IMR-90 (cell line): Measurements from ENCODE around the gene PDE4B. TPM values are rescaled to one million over a fixed set of nuclear protein-coding genes. Genes with fewer than 3 reads are reported as not detected.

Experiments
- ATAC-seq: fragments of 200-7000 bp; cut with Tn5 transposase; 2 replicates; pipeline ENCODE4 v1.9.1; 2020; ENCODE audit warnings: low read depth, mild to moderate bottlenecking, moderate library complexity
- BruUV-seq: library from RNA; stranded (reverse); fragments of 400-500 nt; replicated peaks from 2 replicates; lab custom pipeline; 2021; lab: Mats Ljungman, UMichigan
- CTCF ChIA-PET: fragments of 300-600 bp; formaldehyde crosslinking; extraction: SDS; loops from one replicate; lab custom pipeline; 2021; ENCODE audit warnings: antibody characterized with exemption; lab: Yijun Ruan, JAX
- POLR2A ChIA-PET: fragments of 300-600 bp; sonication (Branson Sonifier 250); formaldehyde crosslinking; loops from one replicate; lab custom pipeline; 2022; ENCODE audit warnings: antibody characterized with exemption; ENCODE audit not compliant: unreplicated experiment; lab: Charles Lee
- DNase-seq: peaks from one replicate; pipeline ENCODE4 v3.0.0; 2013
- H2AFZ ChIP-seq: replicated peaks from 2 replicates; pipeline ENCODE3; 2013; ENCODE audit warnings: low read length, mild to moderate bottlenecking; ENCODE audit not compliant: poor library complexity
- H2AK5ac ChIP-seq: 2 replicates; pipeline ENCODE4 v1.6.1; 2013; ENCODE audit warnings: low read depth, low read length, inconsistent platforms
- H2AK9ac ChIP-seq: replicated peaks from 2 replicates; pipeline ENCODE3; 2013; ENCODE audit warnings: mild to moderate bottlenecking, low read depth, low read length, moderate library complexity; ENCODE audit not compliant: poor library complexity
- H2BK120ac ChIP-seq: 2 replicates; pipeline ENCODE4 v1.6.1; 2013; ENCODE audit warnings: low read depth, low read length, inconsistent platforms
- H2BK15ac ChIP-seq: 3 replicates; pipeline ENCODE4 v1.6.1; 2013; ENCODE audit warnings: low read depth, low read length, inconsistent platforms
- H2BK20ac ChIP-seq: 2 replicates; pipeline ENCODE4 v1.6.1; 2013; ENCODE audit warnings: low read depth, mild to moderate bottlenecking, inconsistent platforms, low read length, moderate library complexity
- H2BK5ac ChIP-seq: 2 replicates; pipeline ENCODE4 v1.6.1; 2013; ENCODE audit warnings: mild to moderate bottlenecking, low read depth, low read length, inconsistent platforms; ENCODE audit not compliant: poor library complexity, severe bottlenecking
- H3K14ac ChIP-seq: replicated peaks from 2 replicates; pipeline ENCODE4 v1.6.1; 2013; ENCODE audit warnings: low read depth, low read length, inconsistent platforms
- H3K18ac ChIP-seq: 2 replicates; pipeline ENCODE4 v1.6.1; 2013; ENCODE audit warnings: low read depth, low read length, control low read depth
- H3K23ac ChIP-seq: 2 replicates; pipeline ENCODE4 v1.6.1; 2013; ENCODE audit warnings: low read depth, low read length, inconsistent platforms
- H3K27ac ChIP-seq: 2 replicates; pipeline ENCODE4 v1.5.1; 2013; ENCODE audit warnings: mild to moderate bottlenecking, control low read depth, low read length; ENCODE audit not compliant: insufficient read depth
- H3K27me3 ChIP-seq: 2 replicates; pipeline ENCODE4 v1.6.1; 2013; ENCODE audit warnings: low read length; ENCODE audit not compliant: control insufficient read depth, insufficient read depth
- H3K36me3 ChIP-seq: 2 replicates; pipeline ENCODE4 v1.6.1; 2013; ENCODE audit warnings: low read length, mixed read lengths; ENCODE audit not compliant: control insufficient read depth, insufficient read depth
- H3K4ac ChIP-seq: 2 replicates; pipeline ENCODE4 v1.6.1; 2013; ENCODE audit warnings: low read depth, low read length, inconsistent platforms
- H3K4me1 ChIP-seq: 2 replicates; pipeline ENCODE4 v1.6.1; 2013; ENCODE audit warnings: low read length, mixed read lengths; ENCODE audit not compliant: control insufficient read depth, insufficient read depth
- H3K4me2 ChIP-seq: 2 replicates; pipeline ENCODE4 v1.6.1; 2013; ENCODE audit warnings: low read depth, mild to moderate bottlenecking, control low read depth, low read length, moderate library complexity
- H3K4me3 ChIP-seq: 2 replicates; pipeline ENCODE4 v1.5.1; 2013; ENCODE audit warnings: low read depth, mild to moderate bottlenecking, control low read depth, low read length, moderate library complexity; ENCODE audit not compliant: insufficient read depth
- H3K56ac ChIP-seq: 2 replicates; pipeline ENCODE4 v1.6.1; 2013; ENCODE audit warnings: low read length, inconsistent platforms; ENCODE audit not compliant: insufficient read depth; ENCODE audit errors: extremely low read depth
- H3K79me1 ChIP-seq, 2 experiments: 2 replicates each; pipeline ENCODE4 v1.6.1; 2013; ENCODE audit warnings: low read length in 2 of 2, inconsistent platforms in 1 of 2, low read depth in 1 of 2
- H3K9ac ChIP-seq: 2 replicates; pipeline ENCODE4 v1.6.1; 2013; ENCODE audit warnings: low read depth, low read length, control low read depth
- H3K9me1 ChIP-seq: 2 replicates; pipeline ENCODE4 v1.6.1; 2013; ENCODE audit warnings: low read length, inconsistent platforms; ENCODE audit not compliant: insufficient read depth
- H3K9me3 ChIP-seq: 2 replicates; pipeline ENCODE4 v1.6.1; 2013; ENCODE audit warnings: low read length; ENCODE audit not compliant: control insufficient read depth, insufficient read depth
- H4K20me1 ChIP-seq: 2 replicates; pipeline ENCODE4 v1.6.1; 2013; ENCODE audit warnings: low read length, inconsistent platforms; ENCODE audit not compliant: insufficient read depth
- H4K5ac ChIP-seq: 2 replicates; pipeline ENCODE4 v1.6.1; 2013; ENCODE audit warnings: mild to moderate bottlenecking, low read depth, low read length, control low read depth
- H4K8ac ChIP-seq, 2 experiments: 2 replicates each; pipeline ENCODE4 v1.6.1; 2013; ENCODE audit warnings: low read depth in 2 of 2, low read length in 2 of 2, control low read depth in 1 of 2, inconsistent platforms in 1 of 2
- H4K91ac ChIP-seq: 2 replicates; pipeline ENCODE4 v1.6.1; 2013; ENCODE audit warnings: low read depth, low read length, inconsistent platforms; ENCODE audit not compliant: insufficient read depth
- BHLHE40 ChIP-seq: fragments of 150-350 bp; IDR thresholded peaks from 2 replicates; pipeline ENCODE4 v1.6.1; 2016; ENCODE audit warnings: mild to moderate bottlenecking, low read depth, low read length
- CEBPB ChIP-seq: IDR thresholded peaks from 2 replicates; pipeline ENCODE4 v1.6.1; 2012; ENCODE audit warnings: low read depth, low read length, improper control_type of control experiment
- CHD1 ChIP-seq: IDR thresholded peaks from 2 replicates; pipeline ENCODE4 v1.6.1; 2012; ENCODE audit warnings: low read depth, low read length, improper control_type of control experiment
- FOS ChIP-seq: fragments of 150-350 bp; IDR thresholded peaks from 2 replicates; pipeline ENCODE4 v1.6.1; 2016; ENCODE audit warnings: low read depth, low read length
- MAFK ChIP-seq: IDR thresholded peaks from 2 replicates; pipeline ENCODE4 v1.6.1; 2012; ENCODE audit warnings: low read depth, low read length, improper control_type of control experiment
- MXI1 ChIP-seq: IDR thresholded peaks from 2 replicates; pipeline ENCODE4 v1.6.1; 2012; ENCODE audit warnings: low read depth, mild to moderate bottlenecking, low read length, moderate library complexity, borderline replicate concordance
- NFE2L2 ChIP-seq: fragments of 150-350 bp; IDR thresholded peaks from 2 replicates; pipeline ENCODE4 v1.6.1; 2016; ENCODE audit warnings: low read depth, mild to moderate bottlenecking, low read length
- POLR2A ChIP-seq: IDR thresholded peaks from 2 replicates; pipeline ENCODE4 v1.6.1; 2012; ENCODE audit warnings: mild to moderate bottlenecking, low read depth, low read length
- RAD21 ChIP-seq: IDR thresholded peaks from 2 replicates; pipeline ENCODE4 v1.6.1; 2012; ENCODE audit warnings: low read length, improper control_type of control experiment
- RCOR1 ChIP-seq: IDR thresholded peaks from 2 replicates; pipeline ENCODE4 v1.6.1; 2012; ENCODE audit warnings: mild to moderate bottlenecking, low read length, improper control_type of control experiment; ENCODE audit not compliant: insufficient replicate concordance
- RFX5 ChIP-seq: IDR thresholded peaks from 2 replicates; pipeline ENCODE4 v1.8.0; 2012; ENCODE audit warnings: low read depth, mild to moderate bottlenecking, low read length, moderate library complexity
- SMC3 ChIP-seq: fragments of 150-350 bp; IDR thresholded peaks from 2 replicates; pipeline ENCODE4 v1.6.1; 2016; ENCODE audit warnings: low read depth, mild to moderate bottlenecking, antibody characterized with exemption, low read length, moderate library complexity
- WGBS, 2 experiments: methylation state at CpG; one replicate each; pipeline versions ENCODE4 v1.1.5 to v1.1.7; 2013; ENCODE audit warnings: missing lambda C conversion rate in 2 of 2; ENCODE audit not compliant: insufficient read length in 1 of 2; ENCODE audit errors: extremely low coverage in 2 of 2; 5-methylcytosine and 5-hydroxymethylcytosine counted together
- dilution Hi-C: fragments of 300-500 bp; cut with HindIII; formaldehyde crosslinking; loops from one replicate; pipeline ENCODE4 v1.14.3; 2018; ENCODE audit warnings: low sequenced_read_pairs; ENCODE audit not compliant: unreplicated experiment
- in situ Hi-C: fragments of 300-500 bp; cut with MboI; formaldehyde crosslinking; loops from 3 replicates; pipeline ENCODE4 v1.14.3; 2019; ENCODE audit warnings: low sequenced_read_pairs, inconsistent platforms, mixed read lengths
- intact Hi-C: fragments of 100-400 bp; cut with micrococcal nuclease; formaldehyde crosslinking; loops from 2 replicates; pipeline ENCODE4 v1.10.0; 2022
- polyA plus RNA-seq, 3 experiments: library from polyadenylated mRNA; depleted of rRNA; stranded (reverse); fragments of >200 nt; gene quantifications; 2 replicates each; pipeline ENCODE4 v1.2.3, GENCODE V29; 2012; ENCODE audit warnings: low replicate concordance in 1 of 3
- total RNA-seq: library from RNA; depleted of rRNA; stranded (reverse); fragments of >200 nt; gene quantifications from 2 replicates; pipeline ENCODE4 v1.2.3, GENCODE V29; 2012
- TF ChIP-seq, protein P1 (sequence below): conservative IDR thresholded peaks from 2 replicates; pipeline ENCODE4 v1.5.1; 2012; ENCODE audit warnings: mild to moderate bottlenecking, low read depth, low read length, improper control_type of control experiment
- TF ChIP-seq, protein P2 (sequence below): fragments of 150-350 bp; IDR thresholded peaks from 2 replicates; pipeline ENCODE4 v1.6.1; 2016; ENCODE audit warnings: low read depth, mild to moderate bottlenecking, low read length, moderate library complexity, borderline replicate concordance
- TF ChIP-seq, protein P3 (sequence below): fragments of 150-350 bp; IDR thresholded peaks from 2 replicates; pipeline ENCODE4 v1.6.1; 2017; ENCODE audit warnings: mild to moderate bottlenecking, antibody characterized with exemption, low read length, low read depth

The PDE4B gene
- total and polyA plus RNA-seq, 2 of the 4 experiments (the other 2 are of a cell fraction) = 5.8 to 21.3 TPM

DNA sequence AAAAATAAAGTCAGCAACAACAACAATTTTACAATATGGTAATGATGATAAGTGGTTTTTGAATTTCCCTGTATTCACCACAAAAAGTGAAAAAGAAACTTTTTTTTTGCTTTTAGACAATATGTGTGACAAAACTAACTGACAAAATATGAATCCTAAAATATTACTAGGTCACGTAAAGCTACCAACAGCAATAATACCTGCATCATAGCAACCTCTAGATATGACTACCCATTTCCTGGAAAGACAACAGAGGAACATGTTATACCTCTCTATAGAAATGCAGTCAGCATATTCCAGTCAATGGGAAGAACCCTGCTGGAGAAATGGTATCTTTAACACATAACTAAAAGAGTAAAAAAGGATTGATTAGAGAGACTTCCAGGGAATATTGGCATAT is 73.7 kb downstream of the PDE4B start:
- Histone ChIP-seq H3K36me3 (no peaks in the 10 kb centered on the region), H4K8ac (no peak overlapping the region), H4K20me1 (no peaks in the 10 kb centered on the region), H2BK20ac (no peak overlapping the region), H3K27me3 (no peaks in the 10 kb centered on the region), H3K27ac (no peak overlapping the region), H4K5ac (no peak overlapping the region), H3K56ac (no peak overlapping the region), H3K4ac (no peak overlapping the region), H3K4me3 (no peak overlapping the region), H3K9ac (no peak overlapping the region), H3K9me3 (no peaks in the 10 kb centered on the region), H3K18ac (no peak overlapping the region), H3K23ac (no peak overlapping the region), H3K79me1 (no peaks in the 10 kb centered on the region), H2AK9ac (no peak overlapping the region), H3K14ac (no peak overlapping the region), H3K9me1 (no peaks in the 10 kb centered on the region), H3K4me2 (no peak overlapping the region), H2BK120ac (no peak overlapping the region), H2BK15ac (no peak overlapping the region), H4K91ac (no peak overlapping the region), H2BK5ac (no peak overlapping the region), H2AFZ (no peak overlapping the region), H3K4me1 (no peaks in the 10 kb centered on the region), H2AK5ac (no peak overlapping the region)
- BruUV-seq = no TSS peak
- ChIA-PET POLR2A (no interaction called here), CTCF (no interaction called here)
- intact Hi-C loops (no loop called here), in situ Hi-C loops (no loop called here), dilution Hi-C loops (no loop called here)
- ATAC-seq = no peak
- no CpG with 5 or more reads among the region's 1 CpG for WGBS, 2 experiments
- DNase-seq = no peak
- TF ChIP-seq, protein P1, sequence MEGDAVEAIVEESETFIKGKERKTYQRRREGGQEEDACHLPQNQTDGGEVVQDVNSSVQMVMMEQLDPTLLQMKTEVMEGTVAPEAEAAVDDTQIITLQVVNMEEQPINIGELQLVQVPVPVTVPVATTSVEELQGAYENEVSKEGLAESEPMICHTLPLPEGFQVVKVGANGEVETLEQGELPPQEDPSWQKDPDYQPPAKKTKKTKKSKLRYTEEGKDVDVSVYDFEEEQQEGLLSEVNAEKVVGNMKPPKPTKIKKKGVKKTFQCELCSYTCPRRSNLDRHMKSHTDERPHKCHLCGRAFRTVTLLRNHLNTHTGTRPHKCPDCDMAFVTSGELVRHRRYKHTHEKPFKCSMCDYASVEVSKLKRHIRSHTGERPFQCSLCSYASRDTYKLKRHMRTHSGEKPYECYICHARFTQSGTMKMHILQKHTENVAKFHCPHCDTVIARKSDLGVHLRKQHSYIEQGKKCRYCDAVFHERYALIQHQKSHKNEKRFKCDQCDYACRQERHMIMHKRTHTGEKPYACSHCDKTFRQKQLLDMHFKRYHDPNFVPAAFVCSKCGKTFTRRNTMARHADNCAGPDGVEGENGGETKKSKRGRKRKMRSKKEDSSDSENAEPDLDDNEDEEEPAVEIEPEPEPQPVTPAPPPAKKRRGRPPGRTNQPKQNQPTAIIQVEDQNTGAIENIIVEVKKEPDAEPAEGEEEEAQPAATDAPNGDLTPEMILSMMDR = no peak
- TF ChIP-seq MAFK (no peak), MXI1 (no peak), SMC3 (no peak), NFE2L2 (no peak), FOS (no peak), RAD21 (no peak), RFX5 (no peak), POLR2A (no peak), CHD1 (no peak), BHLHE40 (no peak), RCOR1 (no peak), CEBPB (no peak)
- TF ChIP-seq, protein P2, sequence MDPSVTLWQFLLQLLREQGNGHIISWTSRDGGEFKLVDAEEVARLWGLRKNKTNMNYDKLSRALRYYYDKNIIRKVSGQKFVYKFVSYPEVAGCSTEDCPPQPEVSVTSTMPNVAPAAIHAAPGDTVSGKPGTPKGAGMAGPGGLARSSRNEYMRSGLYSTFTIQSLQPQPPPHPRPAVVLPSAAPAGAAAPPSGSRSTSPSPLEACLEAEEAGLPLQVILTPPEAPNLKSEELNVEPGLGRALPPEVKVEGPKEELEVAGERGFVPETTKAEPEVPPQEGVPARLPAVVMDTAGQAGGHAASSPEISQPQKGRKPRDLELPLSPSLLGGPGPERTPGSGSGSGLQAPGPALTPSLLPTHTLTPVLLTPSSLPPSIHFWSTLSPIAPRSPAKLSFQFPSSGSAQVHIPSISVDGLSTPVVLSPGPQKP = no peak
- TF ChIP-seq, protein P3, sequence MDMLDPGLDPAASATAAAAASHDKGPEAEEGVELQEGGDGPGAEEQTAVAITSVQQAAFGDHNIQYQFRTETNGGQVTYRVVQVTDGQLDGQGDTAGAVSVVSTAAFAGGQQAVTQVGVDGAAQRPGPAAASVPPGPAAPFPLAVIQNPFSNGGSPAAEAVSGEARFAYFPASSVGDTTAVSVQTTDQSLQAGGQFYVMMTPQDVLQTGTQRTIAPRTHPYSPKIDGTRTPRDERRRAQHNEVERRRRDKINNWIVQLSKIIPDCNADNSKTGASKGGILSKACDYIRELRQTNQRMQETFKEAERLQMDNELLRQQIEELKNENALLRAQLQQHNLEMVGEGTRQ = no peak
